ENCODE data around the gene CDC6. TPM values are rescaled to one million over a fixed set of nuclear protein-coding genes. Genes with fewer than 3 reads are reported as not detected.

CDC6 gene
- total and polyA plus RNA-seq, 2 donors (not counting 3 experiments of a cell fraction or from before 2014, with no cell fraction given), result 15.5 to 55.2 TPM

DNA sequence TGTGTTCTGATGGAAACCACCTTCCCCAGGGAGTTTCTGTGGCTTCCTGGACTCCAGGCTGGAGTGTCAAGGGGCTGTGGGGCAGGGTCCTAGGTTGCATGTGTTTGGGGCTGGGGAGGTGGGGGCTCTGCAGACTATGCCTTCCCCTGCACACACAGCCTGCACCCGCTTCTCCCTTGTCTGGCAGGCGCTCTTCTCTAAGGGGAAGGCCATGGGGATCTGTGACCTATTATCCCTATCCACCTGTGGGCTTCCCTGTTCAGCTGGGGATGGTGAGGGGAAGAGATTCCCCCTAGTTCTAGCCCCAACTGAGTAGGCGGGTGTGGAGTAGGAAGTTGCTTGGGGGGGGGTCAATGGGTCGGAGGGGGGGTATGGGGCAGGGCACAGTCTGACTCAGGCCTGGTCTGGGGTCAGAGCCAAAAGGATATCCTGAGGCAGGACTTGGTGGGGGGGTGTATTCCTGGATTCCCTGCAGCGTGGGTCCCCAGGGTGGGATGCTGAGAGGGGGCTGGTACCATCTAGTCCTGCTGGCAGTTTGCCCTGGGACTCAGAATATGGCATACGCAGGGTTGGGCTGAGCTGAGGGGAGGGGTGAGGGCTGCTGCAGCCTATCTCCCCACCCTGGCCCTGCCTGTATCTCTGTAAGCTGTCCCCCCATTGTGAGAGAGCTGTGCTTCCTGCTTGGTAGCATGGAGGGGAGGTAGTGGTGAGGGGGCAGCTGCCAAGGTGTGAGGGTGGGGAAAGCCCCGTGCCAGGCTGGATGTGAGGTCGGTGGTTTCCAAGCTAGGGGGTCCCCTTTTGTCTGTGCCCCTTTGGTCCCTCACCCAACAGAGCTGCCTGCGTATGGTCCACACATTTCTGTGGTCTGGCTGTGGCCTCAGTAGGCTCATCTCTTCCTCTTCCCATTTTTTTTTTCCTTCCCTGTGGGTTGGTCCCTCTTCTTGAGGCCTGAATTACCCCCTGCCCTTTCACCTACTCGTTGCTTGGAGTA lies 36.0 kb downstream of the CDC6 start:
- Histone ChIP-seq H3K4me1 (ENCODE audit: control insufficient read depth, extremely low read depth, insufficient read depth, low read length) (peaks cover 74% of the 10 kb centered on the region), H3K9me1 (replicated peaks; ENCODE audit: control insufficient read depth, extremely low read depth, insufficient read depth, low read length) (no peaks in the 10 kb centered on the region), H2AFZ (ENCODE audit: low read depth, low read length) (no peak overlapping the region), H3K4me2 (ENCODE audit: insufficient read depth, low read length) (peak overlapping the region; percentile 64), H4K20me1 (replicated peaks; ENCODE audit: control insufficient read depth, extremely low read depth, insufficient read depth, low read length) (no peaks in the 10 kb centered on the region), H3K9ac (replicated peaks; ENCODE audit: extremely low read depth, insufficient read depth, low read length) (peak overlapping the region; percentile 84), H3K27ac (ENCODE audit: insufficient read depth, low read depth, low read length) (peak overlapping the region; percentile 95), H3K79me2 (ENCODE audit: control insufficient read depth, insufficient read depth, low read length) (peaks cover 82% of the 10 kb centered on the region), H3K27me3 (ENCODE audit: control insufficient read depth in 2 of 2, insufficient read depth in 2 of 2, low read length in 2 of 2) (no peaks in the 10 kb centered on the region), H3K9me3 (replicated peaks; ENCODE audit: control insufficient read depth, insufficient read depth, low read length) (no peaks in the 10 kb centered on the region), H3K36me3 (ENCODE audit: control insufficient read depth in 2 of 2, extremely low read depth in 1 of 2, insufficient read depth in 2 of 2, low read length in 2 of 2) (no peaks in the 10 kb centered on the region), H3K4me3 (replicated peaks in 1 of 3; ENCODE audit: insufficient read depth in 1 of 3, low read depth in 1 of 3, low read length in 3 of 3) (no peak overlapping the region)
- dilution Hi-C loops (cut with MboI; ENCODE audit: extremely low pct_ligation_motif_present, low sequenced_read_pairs), result no loop called here
- FAIRE-seq, result peak; percentile 96
- intact Hi-C loops (cut with micrococcal nuclease), result loop anchor here (1.0 kb wide), 2 partner anchors 9 to 18 kb away; no protein-coding TSS in a partner anchor
- ChIA-PET CTCF (interaction anchor here (0.6 to 3.5 kb wide), 9 partner anchors 8 to 31 kb away, joined by 3 to 13 read pairs (median 3); no protein-coding TSS in a partner anchor), POLR2A (interaction anchor here (0.5 to 0.6 kb wide), 2 partner anchors 60 to 119 kb away, joined by 4 to 8 read pairs; no protein-coding TSS in a partner anchor)
- peak; percentile 79 for DNase-seq (ENCODE audit: low read depth, low spot score)
- no TSS peak for BruUV-seq (replicated peaks)
- TF ChIP-seq MAX (IDR thresholded peaks at IDR 0.05; ENCODE audit: insufficient read depth, insufficient read length) (no peak), MYC (IDR thresholded peaks at IDR 0.05; ENCODE audit: low read depth, low read length) (peak; percentile 65), POLR2AphosphoS5 (IDR thresholded peaks at IDR 0.05; ENCODE audit: insufficient read depth, low read depth, low read length) (peak; percentile 83), EZH2 (IDR thresholded peaks at IDR 0.05; ENCODE audit: borderline replicate concordance, low read depth, low read length, severe bottlenecking) (no peak), JUN (IDR thresholded peaks at IDR 0.05; ENCODE audit: borderline replicate concordance, insufficient read depth, insufficient read length, low read depth) (no peak), GATA2 (IDR thresholded peaks at IDR 0.05; ENCODE audit: insufficient read depth, insufficient read length, low read depth, low read length) (no peak), POLR2A (IDR thresholded peaks at IDR 0.05; ENCODE audit: low read depth, low read length) (no peak), FOS (IDR thresholded peaks at IDR 0.05; ENCODE audit: borderline replicate concordance, insufficient read depth, low read length) (peak; percentile 56)
- TF ChIP-seq, protein P1, sequence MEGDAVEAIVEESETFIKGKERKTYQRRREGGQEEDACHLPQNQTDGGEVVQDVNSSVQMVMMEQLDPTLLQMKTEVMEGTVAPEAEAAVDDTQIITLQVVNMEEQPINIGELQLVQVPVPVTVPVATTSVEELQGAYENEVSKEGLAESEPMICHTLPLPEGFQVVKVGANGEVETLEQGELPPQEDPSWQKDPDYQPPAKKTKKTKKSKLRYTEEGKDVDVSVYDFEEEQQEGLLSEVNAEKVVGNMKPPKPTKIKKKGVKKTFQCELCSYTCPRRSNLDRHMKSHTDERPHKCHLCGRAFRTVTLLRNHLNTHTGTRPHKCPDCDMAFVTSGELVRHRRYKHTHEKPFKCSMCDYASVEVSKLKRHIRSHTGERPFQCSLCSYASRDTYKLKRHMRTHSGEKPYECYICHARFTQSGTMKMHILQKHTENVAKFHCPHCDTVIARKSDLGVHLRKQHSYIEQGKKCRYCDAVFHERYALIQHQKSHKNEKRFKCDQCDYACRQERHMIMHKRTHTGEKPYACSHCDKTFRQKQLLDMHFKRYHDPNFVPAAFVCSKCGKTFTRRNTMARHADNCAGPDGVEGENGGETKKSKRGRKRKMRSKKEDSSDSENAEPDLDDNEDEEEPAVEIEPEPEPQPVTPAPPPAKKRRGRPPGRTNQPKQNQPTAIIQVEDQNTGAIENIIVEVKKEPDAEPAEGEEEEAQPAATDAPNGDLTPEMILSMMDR (IDR thresholded peaks at IDR 0.05; ENCODE audit: extremely low read depth in 1 of 2, insufficient read depth in 1 of 2, low read depth in 1 of 2, low read length in 2 of 2), result no peak

All from endothelial cell of umbilical vein (primary cell).